K562 (cell line): ENCODE results near the gene POLR1A. TPM values are rescaled to one million over a fixed set of nuclear protein-coding genes. Genes with fewer than 3 reads are reported as not detected.

Source experiments
- BCOR ChIP-seq: fragments of 450-650 bp; IDR thresholded peaks from 2 replicates; pipeline ENCODE4 v1.6.1; 2016
- BHLHE40 ChIP-seq: IDR thresholded peaks from 2 replicates; pipeline ENCODE4 v1.6.1; 2011; ENCODE audit warnings: low read length, improper control_type of control experiment
- CSDE1 ChIP-seq, 2 experiments: fragments of 450-650 bp; IDR thresholded peaks; 2 replicates each; pipeline ENCODE4 v1.6.1; 2016; ENCODE audit warnings: mild to moderate bottlenecking in 1 of 2
- EGR1 ChIP-seq: fragments of 450-650 bp; conservative IDR thresholded peaks from 2 replicates; pipeline ENCODE4 v1.6.1; 2017; ENCODE audit warnings: mild to moderate bottlenecking
- ESRRA ChIP-seq: fragments of 450-650 bp; IDR thresholded peaks from 2 replicates; pipeline ENCODE4 v1.6.1; 2014; ENCODE audit warnings: low read depth, mild to moderate bottlenecking, moderate library complexity, borderline replicate concordance
- HLTF ChIP-seq: fragments of 450-650 bp; IDR thresholded peaks from 2 replicates; pipeline ENCODE4 v1.6.1; 2016
- HNRNPL ChIP-seq: fragments of 200-400 bp; formaldehyde crosslinking; IDR thresholded peaks from 2 replicates; pipeline ENCODE4 v1.6.1; 2017; ENCODE audit warnings: low read depth, mild to moderate bottlenecking, low read length
- MED1 ChIP-seq: sonication (generic); formaldehyde crosslinking; IDR thresholded peaks from 2 replicates; pipeline ENCODE4 v1.8.1; 2023; ENCODE audit warnings: missing genetic modification reagents, borderline replicate concordance
- MEIS2 ChIP-seq: fragments of 450-650 bp; IDR thresholded peaks from 2 replicates; pipeline ENCODE4 v1.6.1; 2014; ENCODE audit warnings: mild to moderate bottlenecking; ENCODE audit not compliant: partially characterized antibody
- NONO ChIP-seq, 2 experiments: fragments of 200-400 bp in 1 of 2; fragments of 450-650 bp in 1 of 2; formaldehyde crosslinking in 1 of 2; IDR thresholded peaks; 2 replicates each; pipeline ENCODE4 v1.6.1; 2017; ENCODE audit warnings: low read depth in 2 of 2, mild to moderate bottlenecking in 2 of 2, moderate library complexity in 2 of 2, low read length in 1 of 2
- NR2C2 ChIP-seq, 2 experiments: fragments of 200-800 bp in 1 of 2; sonication (Bioruptor generic) in 1 of 2; sonication (generic) in 1 of 2; formaldehyde crosslinking in 1 of 2; IDR thresholded peaks; 2 replicates each; pipeline versions ENCODE4 v1.6.1 to v1.8.0; 2016 to 2022; ENCODE audit warnings: mild to moderate bottlenecking in 1 of 2, missing compliant biosample characterization in 1 of 2, missing genetic modification characterization in 1 of 2, missing genetic modification reagents in 1 of 2
- SMARCC2 ChIP-seq: fragments of 450-650 bp; IDR thresholded peaks from 2 replicates; pipeline ENCODE4 v1.6.1; 2017; ENCODE audit warnings: antibody characterized with exemption, moderate library complexity, mild to moderate bottlenecking, low read depth
- SREBF2 ChIP-seq: sonication (generic); formaldehyde crosslinking; IDR thresholded peaks from 2 replicates; pipeline ENCODE4 v1.4.0; 2020; ENCODE audit warnings: mild to moderate bottlenecking, missing genetic modification reagents
- SRSF1 ChIP-seq: fragments of 200-400 bp; formaldehyde crosslinking; IDR thresholded peaks from 2 replicates; pipeline ENCODE4 v1.6.1; 2017; ENCODE audit warnings: mild to moderate bottlenecking, low read depth, low read length, moderate library complexity
- USF2 ChIP-seq: sonication (generic); formaldehyde crosslinking; IDR thresholded peaks from 2 replicates; pipeline ENCODE4 v1.5.0; 2020; ENCODE audit warnings: missing genetic modification reagents
- ZNF23 ChIP-seq: fragments of 250-450 bp; sonication (Bioruptor Pico); IDR thresholded peaks from 2 replicates; pipeline ENCODE4 v1.4.0; 2020; ENCODE audit warnings: mild to moderate bottlenecking
- ZNF3 ChIP-seq: fragments of 250-450 bp; sonication (Bioruptor Pico); IDR thresholded peaks from 2 replicates; pipeline ENCODE4 v1.5.0; 2021; ENCODE audit warnings: mild to moderate bottlenecking, moderate library complexity
- polyA plus RNA-seq, 8 experiments: library from polyadenylated mRNA; depleted of rRNA in 4 of 8; stranded (reverse) in 5 of 8; unstranded in 3 of 8; fragments of >200 nt; fragmentation: Nextera tagmentation in 2 of 8; fragmentation: Illumina TruSeq in 1 of 8; extraction: Ambion mirVana in 2 of 8; extraction: Trizol in 1 of 8; gene quantifications; 2 replicates each; pipeline versions ENCODE4 v1.2.1 to v1.2.3, GENCODE V29; 2011 to 2014; ENCODE audit warnings: inconsistent platforms in 1 of 8, missing spikeins in 1 of 8
- total RNA-seq, 7 experiments: library from RNA; depleted of rRNA in 6 of 7; stranded (reverse); fragments of >200 nt in 6 of 7; fragmentation: Illumina TruSeq in 2 of 7; extraction: Trizol in 2 of 7; gene quantifications; 2 replicates each; pipeline versions ENCODE4 v1.2.1 to v1.2.3, GENCODE V29; 2011 to 2021; ENCODE audit warnings: low replicate concordance in 1 of 7
- TF ChIP-seq, protein P1 (sequence below): fragments of 450-650 bp; IDR thresholded peaks from 2 replicates; pipeline ENCODE4 v1.6.1; 2016; ENCODE audit warnings: mild to moderate bottlenecking
- TF ChIP-seq, protein P2 (sequence below): fragments of 250-450 bp; sonication (Bioruptor Pico); IDR thresholded peaks from 2 replicates; pipeline ENCODE4 v1.4.0; 2020
- TF ChIP-seq, protein P3 (sequence below): sonication (generic); formaldehyde crosslinking; IDR thresholded peaks from 2 replicates; pipeline ENCODE4 v1.8.0; 2023; ENCODE audit warnings: mild to moderate bottlenecking, missing genetic modification reagents

POLR1A gene
- total and polyA plus RNA-seq, 9 of the 15 experiments (the other 6 are each of a cell fraction or from before 2014, with no cell fraction given): 3.0 to 72.1 (median 21.8) TPM

GRCh38 chr2:85988175-85988913 lies 117.3 kb downstream of the POLR1A start (continued):
- TF ChIP-seq, protein P1, sequence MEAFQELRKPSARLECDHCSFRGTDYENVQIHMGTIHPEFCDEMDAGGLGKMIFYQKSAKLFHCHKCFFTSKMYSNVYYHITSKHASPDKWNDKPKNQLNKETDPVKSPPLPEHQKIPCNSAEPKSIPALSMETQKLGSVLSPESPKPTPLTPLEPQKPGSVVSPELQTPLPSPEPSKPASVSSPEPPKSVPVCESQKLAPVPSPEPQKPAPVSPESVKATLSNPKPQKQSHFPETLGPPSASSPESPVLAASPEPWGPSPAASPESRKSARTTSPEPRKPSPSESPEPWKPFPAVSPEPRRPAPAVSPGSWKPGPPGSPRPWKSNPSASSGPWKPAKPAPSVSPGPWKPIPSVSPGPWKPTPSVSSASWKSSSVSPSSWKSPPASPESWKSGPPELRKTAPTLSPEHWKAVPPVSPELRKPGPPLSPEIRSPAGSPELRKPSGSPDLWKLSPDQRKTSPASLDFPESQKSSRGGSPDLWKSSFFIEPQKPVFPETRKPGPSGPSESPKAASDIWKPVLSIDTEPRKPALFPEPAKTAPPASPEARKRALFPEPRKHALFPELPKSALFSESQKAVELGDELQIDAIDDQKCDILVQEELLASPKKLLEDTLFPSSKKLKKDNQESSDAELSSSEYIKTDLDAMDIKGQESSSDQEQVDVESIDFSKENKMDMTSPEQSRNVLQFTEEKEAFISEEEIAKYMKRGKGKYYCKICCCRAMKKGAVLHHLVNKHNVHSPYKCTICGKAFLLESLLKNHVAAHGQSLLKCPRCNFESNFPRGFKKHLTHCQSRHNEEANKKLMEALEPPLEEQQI: no peak
- TF ChIP-seq HNRNPL: no peak
- no peak for TF ChIP-seq SRSF1
- no peak for TF ChIP-seq NONO (IDR thresholded peaks at IDR 0.05; ENCODE audit: low read depth in 2 of 2, low read length in 1 of 2)
- TF ChIP-seq BHLHE40: no peak
- TF ChIP-seq, protein P2, sequence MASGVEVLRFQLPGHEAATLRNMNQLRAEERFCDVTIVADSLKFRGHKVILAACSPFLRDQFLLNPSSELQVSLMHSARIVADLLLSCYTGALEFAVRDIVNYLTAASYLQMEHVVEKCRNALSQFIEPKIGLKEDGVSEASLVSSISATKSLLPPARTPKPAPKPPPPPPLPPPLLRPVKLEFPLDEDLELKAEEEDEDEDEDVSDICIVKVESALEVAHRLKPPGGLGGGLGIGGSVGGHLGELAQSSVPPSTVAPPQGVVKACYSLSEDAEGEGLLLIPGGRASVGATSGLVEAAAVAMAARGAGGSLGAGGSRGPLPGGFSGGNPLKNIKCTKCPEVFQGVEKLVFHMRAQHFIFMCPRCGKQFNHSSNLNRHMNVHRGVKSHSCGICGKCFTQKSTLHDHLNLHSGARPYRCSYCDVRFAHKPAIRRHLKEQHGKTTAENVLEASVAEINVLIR (CRISPR knock-in tag): no peak
- TF ChIP-seq ZNF3 (CRISPR knock-in tag): no peak
- no peak for TF ChIP-seq ZNF23 (CRISPR knock-in tag)
- no peak for TF ChIP-seq NR2C2 (CRISPR knock-in tag; IDR thresholded peaks at IDR 0.05)
- TF ChIP-seq NR2C2 (tag; IDR thresholded peaks at IDR 0.05): no peak
- TF ChIP-seq EGR1: no peak
- TF ChIP-seq ESRRA: no peak
- no peak for TF ChIP-seq CSDE1 (IDR thresholded peaks at IDR 0.05)
- no peak for TF ChIP-seq SMARCC2
- TF ChIP-seq, protein P3, sequence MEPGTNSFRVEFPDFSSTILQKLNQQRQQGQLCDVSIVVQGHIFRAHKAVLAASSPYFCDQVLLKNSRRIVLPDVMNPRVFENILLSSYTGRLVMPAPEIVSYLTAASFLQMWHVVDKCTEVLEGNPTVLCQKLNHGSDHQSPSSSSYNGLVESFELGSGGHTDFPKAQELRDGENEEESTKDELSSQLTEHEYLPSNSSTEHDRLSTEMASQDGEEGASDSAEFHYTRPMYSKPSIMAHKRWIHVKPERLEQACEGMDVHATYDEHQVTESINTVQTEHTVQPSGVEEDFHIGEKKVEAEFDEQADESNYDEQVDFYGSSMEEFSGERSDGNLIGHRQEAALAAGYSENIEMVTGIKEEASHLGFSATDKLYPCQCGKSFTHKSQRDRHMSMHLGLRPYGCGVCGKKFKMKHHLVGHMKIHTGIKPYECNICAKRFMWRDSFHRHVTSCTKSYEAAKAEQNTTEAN (CRISPR knock-in tag): no peak
- TF ChIP-seq HLTF: no peak
- no peak for TF ChIP-seq SREBF2 (CRISPR knock-in tag)
- TF ChIP-seq USF2 (CRISPR knock-in tag): no peak
- TF ChIP-seq MEIS2: peak; percentile 88
- no peak for TF ChIP-seq BCOR
- no peak for TF ChIP-seq MED1 (CRISPR knock-in tag)
